ENCODE data around the gene CFDP1.

Gene CFDP1

DNA sequence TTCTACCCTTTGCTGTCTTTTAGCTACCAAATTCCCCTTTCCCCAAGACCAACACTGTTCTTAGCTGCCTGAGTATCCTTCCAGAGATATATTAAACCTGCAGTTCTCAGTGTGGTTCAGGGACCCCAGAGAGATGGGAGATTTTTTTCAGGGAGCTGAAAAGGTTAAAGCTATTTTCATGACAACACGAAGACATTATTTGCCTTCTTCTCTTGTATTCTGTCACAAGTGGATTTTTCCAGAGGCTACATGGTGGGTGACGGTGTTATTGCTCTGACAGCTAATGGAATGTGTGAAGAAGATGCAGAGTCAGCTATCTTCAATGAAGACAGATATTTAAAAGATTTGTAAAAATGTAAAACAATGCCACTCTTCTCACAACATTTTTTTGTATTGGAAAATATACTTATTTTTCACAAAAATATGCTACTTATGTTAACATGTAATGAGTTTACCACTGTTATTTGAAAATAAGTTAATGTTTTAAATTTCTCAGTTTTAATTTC lies 69.0 kb downstream of the CFDP1 start:
- no peak for DNase-seq

DNA sequence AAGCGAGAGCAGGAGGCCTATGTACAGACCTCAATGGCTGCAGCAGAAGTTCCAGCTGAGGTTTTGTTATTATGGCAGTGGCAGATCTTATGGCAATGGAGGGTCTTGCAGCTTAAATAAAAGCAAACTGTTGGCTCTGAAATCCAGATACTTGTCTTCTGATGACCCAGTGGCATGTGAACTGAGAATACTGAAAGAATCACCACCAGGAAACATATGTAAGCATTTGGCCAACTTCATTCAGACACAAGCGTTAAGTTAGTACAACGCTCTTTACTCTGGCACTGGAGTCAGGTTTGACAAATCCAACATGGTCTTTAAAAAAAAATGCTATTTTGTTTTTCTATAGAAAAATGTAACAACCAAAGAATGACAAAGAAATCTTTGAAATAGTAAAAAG lies 70.5 kb downstream of the CFDP1 start:
- DNase-seq = no peak

DNA sequence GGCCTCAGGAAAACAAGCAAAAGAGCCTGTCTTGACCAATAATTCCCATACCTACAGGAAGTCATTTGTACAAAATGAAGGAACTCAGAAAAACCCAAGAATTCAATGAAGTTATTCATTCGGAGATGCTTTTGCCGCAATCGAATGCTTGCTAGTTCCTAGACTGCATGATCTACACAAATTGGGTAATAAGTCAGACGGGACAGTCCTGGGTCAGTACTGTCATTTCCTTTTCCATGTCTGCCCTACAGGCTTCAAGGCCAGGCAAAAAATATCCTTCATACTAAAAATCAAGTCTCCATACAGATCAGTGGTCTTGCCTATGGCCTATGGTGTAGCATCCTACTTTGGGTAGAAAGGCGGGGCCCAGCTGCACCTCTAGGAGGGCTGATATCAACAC lies 71.4 kb downstream of the CFDP1 start:
- no peak for DNase-seq

DNA sequence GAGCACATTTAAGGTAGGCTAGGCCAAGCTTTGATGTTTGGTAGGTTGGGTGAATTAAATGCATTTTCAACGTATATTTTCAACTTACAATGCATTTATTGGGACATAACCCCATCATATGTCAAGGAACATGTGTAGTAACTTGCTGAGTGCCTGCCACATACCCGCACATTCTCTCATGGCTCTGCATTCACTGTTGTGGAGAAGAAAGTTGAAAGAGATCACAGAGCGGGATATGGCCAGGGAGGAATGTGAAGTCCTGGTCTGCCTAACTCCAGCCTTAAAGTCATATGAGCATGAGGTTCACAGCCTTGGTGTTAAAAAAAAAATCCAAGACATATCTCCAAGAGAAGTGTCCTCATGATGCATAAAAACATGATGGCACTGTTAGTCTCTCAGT lies 79.1 kb downstream of the CFDP1 start:
- no peak for DNase-seq

DNA sequence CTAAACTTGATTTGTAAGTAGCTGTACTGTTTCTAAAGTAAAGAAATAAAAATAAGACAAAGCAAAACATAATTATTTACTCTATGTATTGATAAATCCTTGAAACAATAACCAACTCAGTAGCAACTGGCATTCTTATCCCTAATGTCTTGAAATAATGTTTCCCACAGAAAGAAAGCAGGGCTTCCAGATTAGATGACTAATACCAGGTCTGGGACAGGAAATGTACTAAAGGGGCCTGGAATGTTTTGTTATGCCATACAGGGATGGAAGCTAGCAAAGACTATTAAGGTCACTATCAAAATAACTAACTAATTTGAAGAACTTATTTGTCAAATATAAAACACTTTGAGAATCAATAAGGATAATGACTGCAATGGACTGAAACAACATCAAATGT lies 82.1 kb downstream of the CFDP1 start:
- no peak for DNase-seq

DNA sequence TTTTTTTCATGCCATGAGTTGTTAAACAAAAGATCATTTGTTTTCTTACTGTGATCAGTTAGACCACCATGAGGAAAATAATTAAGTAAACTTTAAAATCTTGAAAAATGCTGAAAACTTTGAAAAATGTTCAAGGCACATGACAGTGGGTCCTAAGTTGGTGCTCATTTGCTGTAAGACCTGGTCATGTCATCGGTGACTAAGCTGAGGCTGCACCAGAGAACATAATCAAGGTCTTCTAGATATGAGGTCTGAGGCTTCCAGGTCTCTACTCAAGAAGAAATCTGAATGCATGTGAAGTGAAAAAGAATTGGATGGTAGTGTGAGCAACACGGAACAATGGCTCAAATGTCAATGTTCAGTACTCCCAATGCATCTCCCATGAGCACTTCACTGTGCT lies 87.6 kb downstream of the CFDP1 start:
- DNase-seq = no peak

DNA sequence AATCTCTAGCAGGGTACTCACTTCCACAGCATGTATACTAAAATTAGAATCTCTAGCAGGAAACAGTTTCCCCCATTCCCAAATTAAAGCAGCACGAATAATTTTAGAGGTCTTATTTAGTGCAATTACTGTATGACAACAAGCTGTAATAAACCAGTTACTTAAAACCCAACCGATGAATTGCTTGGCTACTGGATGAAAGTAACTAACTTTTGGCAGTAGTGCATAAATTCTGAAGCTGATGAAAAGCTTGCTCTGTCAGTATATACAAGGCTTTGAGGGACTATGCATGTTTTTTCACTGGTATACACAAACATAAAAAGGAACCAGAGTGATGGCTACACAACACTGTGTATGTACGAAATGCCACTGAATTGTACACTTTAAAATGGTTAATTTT lies 89.4 kb downstream of the CFDP1 start:
- no peak for DNase-seq

DNA sequence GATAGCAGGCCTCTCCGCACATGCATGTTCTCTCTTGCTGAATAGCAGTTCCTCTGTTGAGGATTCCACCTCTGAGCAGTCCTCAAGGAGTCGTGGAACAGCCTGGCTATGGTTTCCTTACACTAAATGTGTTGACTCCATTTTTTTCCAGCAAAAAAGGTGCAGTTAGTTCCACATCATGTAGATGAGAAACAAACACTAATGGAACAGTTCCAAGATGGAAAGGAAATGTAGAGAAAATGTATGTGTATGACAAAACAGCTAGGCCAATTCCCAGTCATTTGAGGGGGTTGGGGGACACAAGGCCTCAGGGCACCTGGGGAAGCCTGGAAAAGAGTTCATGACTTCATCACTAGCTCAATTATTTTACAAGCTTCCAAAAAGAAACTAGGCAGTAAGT lies 90.0 kb downstream of the CFDP1 start:
- DNase-seq = no peak

DNA sequence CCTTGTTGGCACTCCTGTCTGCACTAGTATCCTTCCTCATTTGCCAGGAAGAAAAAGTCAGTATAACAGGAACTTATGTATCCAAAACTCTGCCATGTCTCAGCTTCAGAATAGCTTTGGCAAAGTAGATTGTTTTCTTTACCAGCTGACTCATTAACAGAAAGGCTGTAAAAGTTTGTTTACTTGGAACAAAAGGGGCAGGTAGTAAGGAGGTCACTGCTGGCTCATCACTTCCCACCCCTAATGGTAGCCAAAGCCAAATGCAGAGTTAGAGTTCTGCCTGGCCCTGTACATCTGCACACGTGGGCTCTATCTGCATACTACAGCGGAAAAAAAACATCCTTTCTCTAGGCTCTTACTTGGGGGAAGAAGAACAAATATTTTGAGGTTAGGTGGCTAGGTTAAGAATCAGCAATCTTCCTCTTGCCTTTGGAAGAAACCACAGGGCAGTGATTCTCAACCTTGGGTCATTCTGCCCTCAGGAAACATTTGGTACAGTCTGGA lies 90.9 kb downstream of the CFDP1 start:
- DNase-seq = no peak

DNA sequence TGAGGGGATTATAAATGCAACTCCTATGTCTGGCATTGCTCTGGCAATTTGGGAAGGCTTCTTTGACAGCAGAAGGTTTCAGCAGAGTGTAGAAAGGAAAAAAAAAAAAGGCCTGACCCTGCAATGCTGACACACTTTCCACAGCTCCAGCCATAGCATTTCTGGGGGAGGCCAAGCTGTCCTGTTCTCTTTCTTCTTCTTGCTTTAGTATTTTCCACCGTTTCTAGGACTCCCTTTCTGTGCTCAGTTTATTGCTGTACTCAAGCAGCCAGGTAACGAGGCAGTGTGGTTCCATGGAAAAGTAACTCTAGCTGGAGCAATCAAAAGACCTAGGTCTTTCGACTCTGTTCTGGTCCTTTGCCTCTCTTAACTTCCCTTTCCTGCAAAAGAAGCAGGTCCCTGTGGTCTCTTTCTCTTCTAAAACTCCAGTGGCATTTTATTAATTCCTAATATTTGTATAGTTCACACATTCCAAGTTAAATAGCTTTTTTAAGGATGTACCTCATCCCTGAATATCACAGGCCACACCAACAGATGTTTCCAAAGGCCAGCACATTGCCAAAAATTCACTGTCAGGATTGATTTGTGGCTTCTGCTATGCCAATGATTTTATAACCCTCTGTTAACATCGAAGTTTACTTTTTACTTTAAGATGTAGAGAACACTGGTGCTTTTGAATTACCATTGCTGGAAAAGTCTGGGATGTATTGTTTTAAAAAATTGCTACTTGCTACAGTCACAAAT lies 91.6 kb downstream of the CFDP1 start:
- no peak for DNase-seq

DNA sequence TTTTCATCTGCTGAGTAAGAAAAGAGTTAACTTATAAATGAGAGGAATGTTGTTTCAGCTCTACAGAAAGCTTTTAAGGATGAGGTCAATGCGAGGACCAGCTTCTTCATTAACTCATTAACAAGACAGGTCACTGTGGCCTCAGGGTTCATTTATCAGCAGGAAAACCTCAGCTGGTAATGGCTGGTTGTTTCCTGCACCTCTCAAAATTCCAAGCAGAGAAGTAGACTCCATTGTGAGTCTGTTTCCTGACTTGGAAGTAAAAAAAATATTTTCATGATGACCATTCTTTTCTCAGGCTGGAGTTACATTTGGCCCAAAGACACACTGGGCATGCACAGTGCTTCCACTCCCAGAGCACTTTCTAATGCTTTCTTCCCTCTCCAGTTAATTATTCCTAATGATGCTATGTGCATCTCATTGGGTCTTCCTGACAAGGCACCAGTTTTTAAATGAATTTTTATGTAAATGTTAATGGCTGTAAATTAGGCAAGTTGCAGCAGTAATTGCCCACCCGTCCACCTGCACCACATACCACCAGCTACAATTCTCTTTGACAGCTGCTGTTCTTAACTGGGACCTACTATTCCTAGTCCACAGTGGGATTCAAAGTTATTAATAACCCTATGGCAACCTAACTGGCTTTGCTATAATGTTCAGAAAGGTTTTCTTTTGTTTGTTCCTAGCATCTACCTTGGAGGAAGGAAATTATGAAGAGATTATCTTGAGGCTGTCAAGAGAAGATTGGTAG lies 92.4 kb downstream of the CFDP1 start:
- no peak for DNase-seq

DNA sequence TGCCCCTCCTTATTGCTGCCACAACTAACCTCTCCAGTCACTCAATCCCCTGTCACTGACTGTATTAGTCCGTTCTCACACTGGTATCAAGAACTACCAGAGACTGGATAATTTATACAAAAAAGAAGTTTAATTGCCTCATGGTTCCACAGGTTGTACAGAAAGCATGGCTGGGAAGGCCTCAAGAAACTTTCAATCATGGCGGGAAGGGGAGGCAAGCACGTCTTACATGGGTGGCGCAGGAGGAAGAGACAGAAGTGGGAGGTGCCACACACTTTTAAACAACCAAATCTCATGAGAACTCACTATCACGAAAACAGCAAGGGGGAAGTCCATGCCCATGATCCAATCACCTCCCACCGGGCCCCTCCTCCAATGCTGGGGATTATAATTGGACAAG lies 95.9 kb downstream of the CFDP1 start:
- DNase-seq = no peak

DNA sequence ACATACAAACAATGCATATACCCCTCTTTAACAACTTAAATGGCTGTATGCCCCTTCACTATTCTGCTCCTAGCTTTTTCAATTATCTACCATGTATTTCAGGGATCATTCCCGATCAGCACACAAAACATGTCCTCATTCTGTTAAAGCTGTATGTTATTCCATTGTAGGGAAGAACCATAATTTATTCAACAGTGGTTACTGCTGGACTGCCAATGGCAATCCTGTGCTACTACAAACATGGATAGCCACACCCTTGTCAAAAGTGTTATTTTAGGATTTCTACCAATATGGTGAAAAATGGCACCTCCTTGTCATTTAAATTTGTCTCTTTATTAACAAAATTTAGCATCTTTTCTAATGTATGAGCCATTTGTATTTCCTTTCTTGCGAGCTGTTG lies 96.8 kb downstream of the CFDP1 start:
- no peak for DNase-seq

DNA sequence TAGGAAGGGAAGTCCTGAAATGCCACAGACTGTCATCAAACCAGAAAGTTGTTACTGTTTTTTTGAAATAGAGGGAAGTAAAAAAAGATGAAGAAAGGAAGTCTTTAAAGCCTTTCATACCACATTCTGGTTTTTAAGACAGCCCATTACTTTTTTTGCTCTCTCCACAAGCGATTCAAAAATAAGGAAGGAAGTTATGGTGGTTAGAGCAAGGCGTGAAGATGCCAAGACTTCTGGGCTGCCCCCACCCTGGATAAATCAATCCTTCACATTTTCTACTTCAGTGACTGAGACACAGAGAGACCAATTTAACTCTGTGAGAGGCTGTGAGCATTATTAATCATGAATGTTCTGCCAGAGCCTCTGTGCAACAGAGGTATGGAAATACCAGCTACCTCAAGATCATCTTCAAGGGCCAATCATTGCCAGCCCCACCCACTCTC lies 99.6 kb downstream of the CFDP1 start:
- DNase-seq = no peak

DNA sequence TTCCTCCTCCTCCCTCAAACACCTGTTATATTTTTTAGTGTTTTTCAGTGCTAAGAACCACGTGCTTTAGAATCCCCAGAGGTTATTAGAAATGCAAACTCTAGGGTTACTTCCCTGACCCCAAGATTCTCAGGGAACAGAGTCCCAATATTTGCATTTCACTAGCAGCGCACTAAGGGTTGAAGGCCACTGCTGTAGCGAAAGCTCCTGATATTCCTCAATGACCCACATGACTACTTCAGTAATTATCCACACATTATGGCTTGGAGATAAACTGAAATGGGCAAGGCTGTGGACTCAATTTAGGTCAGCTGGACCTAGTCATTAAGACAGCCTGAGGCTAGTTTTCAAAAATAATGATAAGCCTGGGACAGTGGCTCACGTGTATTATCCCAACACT lies 103.4 kb downstream of the CFDP1 start:
- no peak for DNase-seq

DNA sequence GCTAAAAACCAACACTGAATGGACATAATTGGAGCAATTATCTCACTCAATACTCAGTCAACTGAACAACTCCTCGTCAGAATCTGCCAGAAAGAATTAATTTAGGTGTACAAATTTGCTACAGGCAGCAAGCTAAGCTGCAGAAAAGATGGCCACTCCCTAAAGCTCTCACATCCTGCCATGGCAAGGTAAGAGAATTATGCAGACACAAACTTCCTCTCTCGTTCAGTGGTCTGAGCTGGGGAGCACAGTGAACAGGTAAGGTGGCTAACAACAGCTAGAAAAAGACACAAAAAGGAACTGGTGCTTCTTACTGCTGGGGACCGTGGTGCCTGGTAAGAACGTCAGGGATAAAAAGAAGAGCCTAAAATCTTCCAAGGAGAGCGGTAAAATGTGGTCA lies 107.0 kb downstream of the CFDP1 start:
- no peak for DNase-seq

DNA sequence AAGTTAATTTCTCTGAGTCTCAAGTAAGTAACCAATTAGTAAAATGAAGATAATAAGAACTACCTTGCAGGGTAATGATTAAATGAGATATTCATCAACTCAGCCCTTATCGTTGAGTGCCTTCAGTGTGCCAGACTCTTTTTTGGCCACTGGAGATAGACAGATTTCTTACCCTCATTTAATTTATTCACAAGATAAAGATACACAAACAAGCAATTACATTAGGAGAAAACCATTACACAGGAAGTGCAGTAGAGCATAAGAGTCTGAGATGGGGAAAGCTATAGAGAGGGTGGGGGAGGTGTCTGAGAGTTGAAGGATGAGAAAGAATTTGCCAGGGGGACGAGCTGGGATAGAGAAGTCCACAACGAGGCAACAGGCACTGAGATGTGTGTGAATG lies 109.4 kb downstream of the CFDP1 start:
- DNase-seq = no peak

DNA sequence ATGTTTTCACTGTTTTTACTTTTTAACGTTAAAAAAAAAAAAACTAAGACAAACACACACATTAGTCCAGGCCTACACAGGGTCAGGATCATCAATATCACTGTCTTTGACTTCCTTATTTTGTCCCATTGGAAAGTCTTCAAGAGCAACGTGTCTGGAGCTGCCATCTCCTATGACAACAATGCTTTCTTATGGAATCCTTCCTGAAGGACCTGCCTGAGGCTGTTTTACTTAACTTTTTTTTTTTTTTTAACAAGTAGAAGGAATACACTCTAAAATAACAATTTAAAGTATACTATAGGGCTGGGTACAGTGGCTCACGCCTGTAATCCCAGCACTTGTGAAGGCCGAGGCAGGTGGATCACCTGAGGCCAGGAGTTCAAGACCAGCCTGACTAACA lies 110.1 kb downstream of the CFDP1 start:
- no peak for DNase-seq

DNA sequence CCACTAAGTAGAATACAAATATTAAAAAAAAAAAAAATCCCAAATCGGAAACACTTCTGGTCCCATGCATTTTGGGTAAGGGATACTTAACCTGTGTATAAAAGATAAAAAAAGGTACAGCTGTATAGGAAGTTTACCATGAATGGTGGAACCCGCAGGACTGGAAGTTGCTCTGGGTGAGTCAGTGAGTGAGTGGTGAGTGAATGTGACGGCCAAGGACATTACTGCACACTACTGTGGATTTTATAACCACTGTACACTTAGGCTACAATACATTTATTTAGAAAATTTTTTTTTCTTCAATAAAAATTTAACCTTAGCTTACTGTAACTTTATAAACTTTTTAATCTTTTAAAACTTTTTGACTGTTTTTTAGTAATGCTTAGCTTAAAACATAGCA lies 110.6 kb downstream of the CFDP1 start:
- no peak for DNase-seq

DNA sequence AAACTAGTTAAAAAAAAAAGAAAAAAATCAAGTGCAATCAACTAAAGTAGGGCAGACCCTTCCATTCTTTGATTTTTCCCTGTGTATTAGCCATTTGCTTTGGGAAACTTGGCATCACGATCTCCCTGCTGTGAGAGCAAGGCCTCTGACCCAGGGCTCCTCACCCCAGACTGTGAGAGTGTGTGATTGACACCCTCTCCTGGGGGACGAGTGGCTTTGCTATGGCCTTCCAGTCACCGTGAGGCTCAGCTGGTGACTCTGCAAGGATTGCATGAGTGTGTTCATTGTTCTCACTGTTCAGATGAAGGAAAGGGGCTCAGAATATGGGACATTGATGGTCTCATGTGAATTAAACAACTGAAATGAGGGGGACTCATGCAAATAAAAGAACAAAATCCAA lies 112.9 kb downstream of the CFDP1 start:
- no peak for DNase-seq

DNA sequence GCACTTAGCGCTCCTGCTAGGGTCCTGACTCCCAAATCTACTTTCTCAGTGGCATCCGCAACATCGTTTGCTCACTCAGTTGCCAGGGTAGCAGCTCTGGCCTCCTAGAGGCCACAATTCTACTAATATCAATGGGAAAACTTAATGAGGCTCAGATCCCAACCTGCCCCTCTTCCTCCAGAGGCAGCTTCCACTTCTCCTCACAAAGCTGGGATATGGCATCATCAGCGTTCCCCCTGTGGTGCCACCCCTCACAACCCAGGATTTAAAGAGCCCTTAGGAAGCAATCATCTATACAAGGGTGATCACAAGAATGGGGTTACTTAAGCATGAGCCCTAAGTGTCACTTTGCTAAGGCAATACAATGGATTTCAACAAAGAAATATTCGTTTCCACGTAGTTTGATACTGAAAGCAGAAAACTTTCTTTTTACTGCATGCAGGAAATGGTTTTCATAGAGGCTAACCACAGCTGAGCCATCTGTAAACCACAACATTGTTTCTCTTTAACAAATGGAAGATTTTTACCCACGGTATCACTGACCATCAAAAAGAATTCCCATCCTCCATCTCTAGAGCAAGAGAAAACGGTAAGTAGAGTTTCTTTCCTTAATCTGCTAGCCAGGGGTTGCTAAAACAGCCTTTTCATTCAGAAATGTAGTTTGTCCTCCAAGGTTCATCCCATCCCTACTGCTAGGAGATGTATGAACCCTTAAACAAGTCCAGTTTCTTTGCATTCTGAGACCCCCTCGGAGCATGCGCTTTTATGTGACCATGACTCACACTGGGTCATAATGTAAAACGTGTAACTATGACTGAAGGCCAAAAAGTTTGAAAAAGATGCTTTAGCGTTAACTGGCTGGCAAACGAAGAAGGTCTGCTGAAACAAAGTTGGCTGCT lies 113.5 kb downstream of the CFDP1 start:
- DNase-seq = no peak

DNA sequence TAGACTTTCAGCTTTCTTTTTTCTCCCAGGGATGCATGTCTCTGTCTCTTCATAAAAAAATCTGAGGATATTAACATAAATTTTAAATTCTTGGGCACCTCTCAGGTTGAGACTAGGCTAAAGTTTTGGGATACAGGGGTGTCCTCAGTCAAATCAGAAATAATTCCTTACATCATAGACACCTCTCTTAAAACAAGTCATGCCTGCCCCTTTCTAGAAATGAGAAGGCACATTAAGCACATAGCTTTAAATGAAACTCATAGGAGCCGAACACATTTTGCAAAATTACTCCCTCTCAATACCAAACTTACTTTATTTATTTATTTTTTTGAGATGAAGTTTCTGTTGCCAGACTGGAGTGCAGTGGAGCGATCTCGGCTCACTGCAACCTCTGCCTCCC lies 114.6 kb downstream of the CFDP1 start:
- DNase-seq = no peak

DNA sequence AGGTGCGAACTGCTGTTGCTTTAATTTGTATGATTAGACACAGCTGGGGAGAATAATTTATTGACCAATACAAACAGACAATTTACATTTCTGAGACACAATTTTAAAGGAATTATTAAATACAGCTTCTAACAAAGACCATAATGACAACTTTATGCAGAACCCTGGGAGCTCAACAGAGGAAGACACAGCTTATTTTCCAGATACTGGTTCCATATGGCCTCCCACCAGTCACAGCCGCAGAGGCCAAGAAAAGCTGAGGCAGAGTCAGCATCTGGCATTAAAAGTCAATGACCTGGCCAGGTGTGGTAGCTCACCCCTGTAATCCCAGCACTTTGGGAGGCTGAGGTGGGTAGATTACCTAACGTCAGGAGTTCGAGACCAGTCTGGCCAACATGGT lies 115.8 kb downstream of the CFDP1 start:
- DNase-seq = no peak
